ENCODE data around the gene PFN3.
"Not testable (repeated sequence)": the region's sequence is repeated elsewhere in the genome, so short reads cannot be mapped to it uniquely, and the experiment has no call there.

Gene PFN3

GRCh38 chr5:177390363-177391300, 9.8 kb downstream of the PFN3 start:
- DNase-seq = peak; percentile 79

GRCh38 chr5:177389241-177390169, 11.0 kb downstream of the PFN3 start:
- DNase-seq = peak; percentile 79

GRCh38 chr5:177388521-177389052, 11.9 kb downstream of the PFN3 start:
- no peak for DNase-seq

DNA sequence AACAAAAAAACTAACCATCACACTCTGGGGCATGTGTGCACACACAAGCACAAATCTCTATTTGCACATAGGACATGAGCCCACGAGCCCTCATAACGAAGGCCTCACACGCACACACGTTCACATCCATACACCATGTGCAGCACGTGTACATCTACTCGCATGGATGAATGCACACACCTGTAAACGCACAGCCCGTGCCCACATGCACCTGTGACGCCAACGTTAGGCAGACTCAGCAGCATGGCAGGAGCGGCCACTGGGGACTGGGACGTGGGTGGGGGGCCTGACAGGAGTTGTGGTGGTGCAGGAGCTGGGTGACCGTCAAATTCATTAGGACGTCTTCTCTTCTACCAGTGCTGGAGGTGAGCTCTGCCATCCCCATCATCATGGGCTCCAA, 13.1 kb downstream of the PFN3 start:
- no peak for DNase-seq

- DNase-seq = no peak
These were observed 13.9 kb downstream of the PFN3 start for GRCh38 chr5:177386542-177386941.

- no peak for DNase-seq
These were observed 14.7 kb downstream of the PFN3 start for GRCh38 chr5:177385720-177386119.

GRCh38 chr5:177384134-177384533, 16.3 kb downstream of the PFN3 start, which contains the start of gene SLC34A1:
TSS of gene SLC34A1 (plus strand) at chr5:177384434. CDS start at chr5:177385742, 1,308 bp downstream.
- no peak for DNase-seq

- no peak for DNase-seq
These were observed 17.3 kb downstream of the PFN3 start for GRCh38 chr5:177383181-177383580.

DNA sequence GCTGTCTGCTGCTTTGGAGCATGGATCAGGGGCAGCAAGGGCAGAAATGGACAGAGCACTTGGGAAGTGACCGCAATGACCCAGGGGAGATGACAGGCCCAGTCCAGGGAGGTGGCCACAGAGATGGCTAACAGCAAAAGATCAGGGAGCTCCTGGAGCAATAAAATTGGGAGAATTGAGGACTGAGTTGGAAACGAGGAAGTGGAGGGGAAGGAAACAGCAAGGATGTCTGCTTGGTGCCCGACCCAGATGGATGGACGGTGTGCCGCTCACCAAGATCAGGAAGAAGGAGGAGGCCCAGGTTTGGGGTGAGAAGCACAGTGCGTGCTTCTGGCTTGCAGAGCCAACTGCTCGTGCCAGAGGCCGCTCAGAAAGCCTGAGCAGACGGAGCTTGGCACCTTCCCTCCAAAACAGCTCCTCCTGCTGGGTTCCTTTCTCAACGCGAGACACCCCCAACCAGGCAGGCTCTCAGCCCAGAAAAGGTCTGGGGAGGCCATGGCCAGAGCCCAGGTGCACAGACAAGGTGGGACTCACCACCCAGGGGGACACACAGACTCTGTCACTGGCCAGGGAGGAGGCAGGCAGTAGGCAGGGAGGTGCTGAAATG, 17.9 kb downstream of the PFN3 start:
- DNase-seq = peak; percentile 21

- no peak for DNase-seq
These were observed 19.7 kb downstream of the PFN3 start for GRCh38 chr5:177380805-177381126.

DNA sequence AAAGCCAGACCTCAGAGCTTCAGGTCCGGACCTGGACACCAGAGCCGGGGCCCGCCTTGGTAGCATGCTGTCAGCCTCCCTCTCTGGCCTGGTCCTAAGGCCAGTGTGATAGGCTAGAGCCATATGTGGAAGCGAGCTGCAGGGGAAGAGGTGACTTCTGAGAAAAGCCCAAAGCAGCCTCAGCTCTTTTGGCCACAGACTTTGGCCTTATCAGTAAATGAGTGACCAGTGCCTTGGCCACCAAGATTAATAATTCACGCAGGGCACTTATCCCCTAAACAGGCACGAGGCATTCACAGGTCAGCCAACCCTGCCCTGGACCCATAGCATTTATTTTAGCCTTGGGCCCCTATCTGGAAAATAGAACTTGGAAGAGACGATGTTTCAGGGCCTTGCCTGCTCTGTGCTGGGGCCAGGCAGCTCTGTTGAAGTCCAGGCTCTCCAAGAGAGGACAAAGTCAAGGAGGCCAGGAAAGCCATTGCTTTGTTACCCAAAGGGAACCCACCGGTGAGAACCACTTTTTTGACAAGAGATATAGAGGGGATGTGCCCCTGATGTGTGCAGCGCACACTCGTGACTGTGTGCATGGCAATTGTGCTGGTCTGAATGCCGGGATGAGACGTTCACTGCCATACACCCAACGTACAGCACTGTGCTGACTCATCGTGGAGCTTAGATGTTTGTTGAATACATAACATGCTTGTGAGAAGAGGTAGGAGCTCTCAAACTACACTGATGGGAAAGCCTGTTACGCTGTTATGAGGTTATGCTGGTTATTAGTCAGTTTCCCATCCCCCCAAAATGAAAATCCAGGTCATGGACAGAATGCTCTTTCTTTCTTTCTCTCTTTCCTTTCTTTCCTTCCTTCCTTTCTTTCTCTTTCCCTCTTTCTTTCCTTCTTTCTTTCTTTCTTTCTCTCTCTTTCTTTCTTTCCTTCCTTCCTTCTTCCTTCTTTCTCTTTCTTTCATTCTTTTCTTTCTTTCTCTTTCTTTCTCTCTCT, 21.3 kb downstream of the PFN3 start:
- peak; percentile 89 for DNase-seq

GRCh38 chr5:177377851-177378776, 22.3 kb downstream of the PFN3 start:
- DNase-seq = no peak

DNA sequence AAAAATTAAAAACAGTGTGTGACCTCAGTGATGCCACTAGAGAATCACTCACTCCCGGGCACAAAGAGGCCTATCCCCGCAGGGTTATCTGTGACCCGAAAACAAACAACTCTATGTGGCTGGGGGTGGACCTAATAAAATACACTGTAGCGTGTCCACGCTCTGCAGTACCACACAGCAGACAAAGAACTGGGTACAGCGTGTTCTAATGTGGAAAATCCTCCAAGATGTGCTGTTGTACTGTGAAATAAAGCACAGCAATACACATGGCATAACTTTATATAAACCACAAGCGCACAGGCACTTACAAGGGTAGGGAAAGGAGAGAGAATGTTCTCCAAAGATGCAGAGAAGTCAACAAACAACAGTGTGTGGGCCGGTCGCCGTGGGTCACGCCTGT, 24.4 kb downstream of the PFN3 start:
- DNase-seq = no peak

DNA sequence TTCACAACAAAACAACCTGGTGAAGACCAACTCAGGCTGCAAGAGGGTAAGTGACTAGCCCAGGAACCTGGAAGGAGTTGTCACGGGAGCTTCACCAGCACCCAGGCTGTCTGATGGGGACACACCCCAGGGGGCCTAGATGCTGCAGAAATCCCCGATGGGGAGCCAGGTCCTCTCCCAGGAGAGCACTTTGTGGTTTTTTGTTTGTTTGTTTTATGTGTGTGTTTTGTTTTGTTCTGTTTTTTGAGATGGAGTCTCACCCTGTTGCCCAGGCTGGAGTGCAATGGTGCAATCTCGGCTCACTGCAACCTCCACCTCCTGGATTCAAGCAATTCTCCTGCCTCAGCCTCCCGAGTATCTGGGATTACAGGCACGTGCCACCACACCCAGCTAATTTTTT, 24.9 kb downstream of the PFN3 start:
- DNase-seq = not testable (repeated sequence)

GRCh38 chr5:177374211-177374610, 26.2 kb downstream of the PFN3 start:
- DNase-seq = no peak

GRCh38 chr5:177373806-177374205, 26.7 kb downstream of the PFN3 start:
- DNase-seq = no peak

GRCh38 chr5:177372910-177373309, 27.6 kb downstream of the PFN3 start:
- no peak for DNase-seq

GRCh38 chr5:177372034-177372896, 28.2 kb downstream of the PFN3 start:
- no peak for DNase-seq
